ENCODE measurements around the gene SP110.

DNA sequence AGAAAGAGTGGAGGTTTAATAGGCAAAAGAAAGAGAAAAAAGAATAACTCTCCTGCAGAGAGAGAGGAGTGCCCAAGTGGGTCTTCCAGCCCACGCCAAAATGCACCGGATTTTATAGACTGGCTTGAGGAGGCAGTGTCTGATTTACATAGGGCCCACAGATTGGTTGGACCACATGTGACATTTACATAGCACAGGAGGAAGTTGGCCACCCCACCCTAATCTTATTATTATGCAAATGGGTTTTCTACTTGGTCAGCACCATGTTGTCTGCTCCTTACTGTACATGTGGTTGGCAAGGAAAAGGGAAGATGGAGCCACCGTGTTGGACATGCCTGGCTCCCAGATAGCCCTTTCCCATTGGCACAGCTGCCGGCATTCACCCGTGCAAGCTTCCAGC, 56.8 kb downstream of the SP110 start:
- TF ChIP-seq POLR2A (IDR thresholded peaks at IDR 0.05; ENCODE audit: low read depth, low read length) (no peak), TAF1 (IDR thresholded peaks at IDR 0.05; ENCODE audit: low read depth, low read length) (no peak), POLR2AphosphoS5 (IDR thresholded peaks at IDR 0.05; ENCODE audit: low read depth, low read length) (no peak)
